ENCODE results near the gene GLIS1.

GRCh38 chr1:53460211-53460634 is 278.7 kb downstream of the GLIS1 start:
- TF ChIP-seq CTCF (IDR thresholded peaks at IDR 0.05) (no peak), POLR2A (IDR thresholded peaks at IDR 0.05) (no peak), EP300 (IDR thresholded peaks at IDR 0.05) (no peak)

Data from ovary (tissue), 3 donors.